GM12892 (cell line): ENCODE results near the gene AIFM3.

ENCODE experiments used
- POLR2A ChIP-seq: IDR thresholded peaks from 2 replicates; pipeline ENCODE4 v1.6.1; 2011; ENCODE audit warnings: low read depth, low read length, control low read depth
- TAF1 ChIP-seq: IDR thresholded peaks from 2 replicates; pipeline ENCODE4 v1.6.1; 2011; ENCODE audit warnings: low read depth, mild to moderate bottlenecking, control low read depth, low read length, borderline replicate concordance

- no peak for TF ChIP-seq TAF1
- no peak for TF ChIP-seq POLR2A
Observed at GRCh38 chr22:20972933-20973577, 6.0 kb downstream of the AIFM3 start.
